K562 (cell line): Measurements from ENCODE around the gene GPER1. TPM values are rescaled to one million over a fixed set of nuclear protein-coding genes. Genes with fewer than 3 reads are reported as not detected.
A peak's percentile ranks its signal among the peaks of the same experiment; 100 is the strongest.

ENCODE experiments used
- ATAC-seq: fragments of 200-7000 bp; cut with Tn5 transposase; 3 replicates; pipeline ENCODE4 v1.9.1; 2020; ENCODE audit warnings: moderate library complexity
- BruUV-seq: library from RNA; stranded (reverse); fragments of 400-500 nt; replicated peaks from 2 replicates; lab custom pipeline; 2021; lab: Mats Ljungman, UMichigan
- CTCF ChIA-PET: fragments of 300-600 bp; formaldehyde crosslinking; extraction: SDS; loops from one replicate; lab custom pipeline; 2021; ENCODE audit warnings: low intra/inter-chr PET ratio; lab: Yijun Ruan, JAX
- POLR2A ChIA-PET: fragments of 300-600, 350-650 bp; sonication (Branson Sonifier 250); formaldehyde crosslinking; extraction: SDS; loops from one replicate; lab custom pipeline; 2021; ENCODE audit warnings: antibody characterized with exemption, inconsistent platforms; lab: Yijun Ruan, JAX
- DNase-seq, 4 experiments: peaks; one replicate each; pipeline versions ENCODE4 v3.0.0 to v3.0.0-alpha.2; 2011 to 2018; ENCODE audit warnings: low spot score in 3 of 4, mixed read lengths in 3 of 4; ENCODE audit errors: extremely low read depth in 1 of 4
- FAIRE-seq: peaks from 2 replicates; lab custom pipeline; 2011; peaks lifted over from hg19 to GRCh38; lab: Jason Lieb, UNC
- H2AFZ ChIP-seq: 2 replicates; pipeline ENCODE4 v1.6.0; 2011; ENCODE audit warnings: low read depth, low read length, control low read depth, inconsistent platforms
- H3K27ac ChIP-seq: fragments of 200-600 bp; 3 replicates; pipeline ENCODE4 v1.8.0; 2011; ENCODE audit warnings: low read depth, mild to moderate bottlenecking, control low read depth, inconsistent platforms, low read length, moderate library complexity, mixed read lengths; ENCODE audit errors: extremely low read depth
- H3K27me3 ChIP-seq, 2 experiments: fragments of 300-600 bp in 1 of 2; 2 replicates in 1 of 2; 3 replicates in 1 of 2; pipeline versions ENCODE4 v1.6.0 to v1.8.0; 2011; ENCODE audit warnings: inconsistent platforms in 2 of 2, low read length in 2 of 2, mild to moderate bottlenecking in 1 of 2, mixed read lengths in 1 of 2, moderate library complexity in 1 of 2; ENCODE audit not compliant: control insufficient read depth in 2 of 2, insufficient read depth in 2 of 2
- H3K36me3 ChIP-seq: fragments of 300-600 bp; 3 replicates; pipeline ENCODE4 v1.8.0; 2011; ENCODE audit warnings: mild to moderate bottlenecking, low read length, inconsistent platforms; ENCODE audit not compliant: control insufficient read depth, insufficient read depth
- H3K4me1 ChIP-seq, 2 experiments: fragments of 200-600 bp in 1 of 2; replicated peaks in 1 of 2; 2 replicates in 1 of 2; 3 replicates in 1 of 2; pipeline versions ENCODE4 v1.5.1 to v1.8.0; 2011; ENCODE audit warnings: inconsistent platforms in 2 of 2, low read length in 2 of 2, mild to moderate bottlenecking in 1 of 2, mixed read lengths in 1 of 2, moderate library complexity in 1 of 2; ENCODE audit not compliant: control insufficient read depth in 2 of 2, insufficient read depth in 2 of 2
- H3K4me2 ChIP-seq: 2 replicates; pipeline ENCODE4 v1.6.1; 2011; ENCODE audit warnings: low read length, control low read depth, inconsistent platforms, mixed read lengths; ENCODE audit not compliant: insufficient read depth
- H3K4me3 ChIP-seq: fragments of 200-600 bp; sonication (generic), shearing (Covaris generic); 2 replicates; pipeline ENCODE4 v1.5.1; 2016; ENCODE audit warnings: control low read depth, inconsistent platforms
- H3K79me2 ChIP-seq: fragments of 200-600 bp; 3 replicates; pipeline ENCODE4 v1.8.0; 2011; ENCODE audit warnings: low read length, inconsistent platforms; ENCODE audit not compliant: control insufficient read depth, insufficient read depth
- H3K9ac ChIP-seq, 2 experiments: 2 replicates each; pipeline versions ENCODE4 v1.6.0 to v1.6.1; 2011; ENCODE audit warnings: low read depth in 2 of 2, low read length in 2 of 2, control low read depth in 1 of 2, inconsistent platforms in 1 of 2, mild to moderate bottlenecking in 1 of 2, mixed read lengths in 1 of 2; ENCODE audit not compliant: insufficient read depth in 1 of 2
- H3K9me1 ChIP-seq: one replicate; pipeline ENCODE4 v1.6.0; 2011; ENCODE audit warnings: inconsistent platforms, mild to moderate bottlenecking, low read length, moderate library complexity; ENCODE audit not compliant: control insufficient read depth, insufficient read depth
- H3K9me3 ChIP-seq: replicated peaks from 2 replicates; pipeline ENCODE4 v1.5.1; 2011; ENCODE audit warnings: low read depth, low read length, inconsistent platforms; ENCODE audit not compliant: control insufficient read depth, insufficient read depth
- H4K20me1 ChIP-seq: replicated peaks from 2 replicates; pipeline ENCODE4 v1.6.1; 2011; ENCODE audit warnings: low read length, inconsistent platforms, mixed read lengths; ENCODE audit not compliant: control insufficient read depth, insufficient read depth
- ATF4 ChIP-seq: fragments of 450-650 bp; formaldehyde crosslinking; IDR thresholded peaks from 2 replicates; pipeline ENCODE4 v1.4.0; 2022; ENCODE audit warnings: mild to moderate bottlenecking, moderate library complexity
- CBFA2T3 ChIP-seq: fragments of 450-650 bp; IDR thresholded peaks from 2 replicates; pipeline ENCODE4 v1.6.1; 2017
- CCNT2 ChIP-seq: IDR thresholded peaks from 2 replicates; pipeline ENCODE4 v1.6.1; 2011; ENCODE audit warnings: borderline replicate concordance, low read depth, mild to moderate bottlenecking, moderate library complexity, mixed read lengths, low read length; ENCODE audit not compliant: insufficient read length; ENCODE audit errors: extremely low read depth
- FOXA1 ChIP-seq: fragments of 450-650 bp; IDR thresholded peaks from 2 replicates; pipeline ENCODE4 v1.6.1; 2016; ENCODE audit warnings: mild to moderate bottlenecking, borderline replicate concordance
- FOXJ3 ChIP-seq: sonication (generic); formaldehyde crosslinking; IDR thresholded peaks from 2 replicates; pipeline ENCODE4 v1.4.0; 2020; ENCODE audit warnings: mild to moderate bottlenecking, missing genetic modification reagents
- GABPB1 ChIP-seq: sonication (generic); formaldehyde crosslinking; IDR thresholded peaks from 2 replicates; pipeline ENCODE4 v1.8.0; 2022; ENCODE audit warnings: mild to moderate bottlenecking, missing genetic modification reagents
- GTF2E2 ChIP-seq: fragments of 200-800 bp; sonication (Bioruptor generic); IDR thresholded peaks from 2 replicates; pipeline ENCODE4 v1.6.1; 2016; ENCODE audit warnings: missing genetic modification characterization, missing compliant biosample characterization
- JUN ChIP-seq, 2 experiments: sonication (generic) in 1 of 2; formaldehyde crosslinking in 1 of 2; IDR thresholded peaks; 2 replicates each; pipeline versions ENCODE4 v1.6.1 to v1.8.0; 2012 to 2022; ENCODE audit warnings: borderline replicate concordance in 2 of 2, mild to moderate bottlenecking in 2 of 2, improper control_type of control experiment in 1 of 2, low read depth in 1 of 2, low read length in 1 of 2, missing genetic modification reagents in 1 of 2
- KDM2B ChIP-seq: fragments of 250-450 bp; sonication (Bioruptor Pico); IDR thresholded peaks from 2 replicates; pipeline ENCODE4 v1.8.0; 2021; ENCODE audit warnings: mild to moderate bottlenecking, moderate library complexity
- KDM4B ChIP-seq, 2 experiments: fragments of 450-650 bp in 1 of 2; sonication (generic) in 1 of 2; IDR thresholded peaks; 2 replicates each; pipeline ENCODE4 v1.6.1; 2016 to 2017; ENCODE audit warnings: borderline replicate concordance in 2 of 2, antibody characterized with exemption in 1 of 2, low read depth in 1 of 2, mild to moderate bottlenecking in 1 of 2
- KLF1 ChIP-seq: fragments of 450-650 bp; IDR thresholded peaks from 2 replicates; pipeline ENCODE4 v1.6.1; 2016; ENCODE audit warnings: missing genetic modification characterization, missing compliant biosample characterization
- NFRKB ChIP-seq: fragments of 450-650 bp; IDR thresholded peaks from 2 replicates; pipeline ENCODE4 v1.6.1; 2016; ENCODE audit warnings: low read depth
- NFYB ChIP-seq: IDR thresholded peaks from 2 replicates; pipeline ENCODE4 v1.6.1; 2011; ENCODE audit warnings: mild to moderate bottlenecking, moderate library complexity; ENCODE audit not compliant: insufficient read length; ENCODE audit errors: extremely low read depth
- NR1H2 ChIP-seq: sonication (generic); formaldehyde crosslinking; IDR thresholded peaks from 2 replicates; pipeline ENCODE4 v1.4.0; 2020; ENCODE audit warnings: mild to moderate bottlenecking, missing genetic modification reagents
- PTBP1 ChIP-seq: fragments of 200-400 bp; formaldehyde crosslinking; IDR thresholded peaks from 2 replicates; pipeline ENCODE4 v1.6.1; 2017; ENCODE audit warnings: low read depth, low read length
- TCF3 ChIP-seq: sonication (generic); formaldehyde crosslinking; IDR thresholded peaks from 2 replicates; pipeline ENCODE4 v1.4.0; 2020; ENCODE audit warnings: mild to moderate bottlenecking, missing genetic modification reagents
- ZFPM2 ChIP-seq: fragments of 250-450 bp; sonication (Bioruptor Pico); IDR thresholded peaks from 2 replicates; pipeline ENCODE4 v1.5.1; 2022; ENCODE audit warnings: mild to moderate bottlenecking
- ZNF41 ChIP-seq: fragments of 250-450 bp; sonication (Bioruptor Pico); conservative IDR thresholded peaks from 2 replicates; pipeline ENCODE4 v1.4.0; 2020; ENCODE audit warnings: mild to moderate bottlenecking
- WGBS: fragments of 100-300 bp; shearing (Covaris generic); methylation state at CpG from one replicate; pipeline ENCODE4 v1.1.6; 2016; ENCODE audit warnings: low coverage, mixed read lengths; ENCODE audit not compliant: insufficient coverage; ENCODE audit errors: missing lambda C conversion rate; 5-methylcytosine and 5-hydroxymethylcytosine counted together
- in situ Hi-C: fragments of 300-500 bp; cut with MboI; formaldehyde crosslinking; loops from 4 replicates; pipeline ENCODE4 v1.15.0; 2018; ENCODE audit warnings: inconsistent platforms, mixed read lengths
- intact Hi-C: fragments of 100-400 bp; cut with micrococcal nuclease; formaldehyde crosslinking; loops from 2 replicates; pipeline ENCODE4 v1.14.2; 2022
- polyA plus RNA-seq, 8 experiments: library from polyadenylated mRNA; depleted of rRNA in 4 of 8; stranded (reverse) in 5 of 8; unstranded in 3 of 8; fragments of >200 nt; fragmentation: Nextera tagmentation in 2 of 8; fragmentation: Illumina TruSeq in 1 of 8; extraction: Ambion mirVana in 2 of 8; extraction: Trizol in 1 of 8; gene quantifications; 2 replicates each; pipeline versions ENCODE4 v1.2.1 to v1.2.3, GENCODE V29; 2011 to 2014; ENCODE audit warnings: inconsistent platforms in 1 of 8, missing spikeins in 1 of 8
- total RNA-seq, 7 experiments: library from RNA; depleted of rRNA in 6 of 7; stranded (reverse); fragments of >200 nt in 6 of 7; fragmentation: Illumina TruSeq in 2 of 7; extraction: Trizol in 2 of 7; gene quantifications; 2 replicates each; pipeline versions ENCODE4 v1.2.1 to v1.2.3, GENCODE V29; 2011 to 2021; ENCODE audit warnings: low replicate concordance in 1 of 7
- TF ChIP-seq, protein P1 (sequence below): fragments of 250-450 bp; sonication (Bioruptor Pico); IDR thresholded peaks from 2 replicates; pipeline ENCODE4 v1.5.0; 2020; ENCODE audit warnings: mild to moderate bottlenecking

The GPER1 gene
- total and polyA plus RNA-seq, 9 of the 15 experiments (the other 6 are each of a cell fraction or from before 2014, with no cell fraction given) = 0.04 to 0.09 (median 0.08) TPM; not detected in 6

- Histone ChIP-seq H4K20me1 (peaks cover 5% of the 10 kb centered on the region; the same call in 1 of the 2 replicates), H3K9me3 (no peaks in the 10 kb centered on the region), H2AFZ (no peak overlapping the region), H3K4me2 (peak overlapping the region; percentile 83), H3K9me1 (no peaks in the 10 kb centered on the region), H3K27me3 (no peaks in the 10 kb centered on the region), H3K9ac (peak overlapping the region; percentile 66 to 88; a peak in 3 of 4 replicates), H3K36me3 (peaks cover 3% of the 10 kb centered on the region; the same call in 1 of the 3 replicates), H3K79me2 (peaks cover 31% of the 10 kb centered on the region; the same call in 2 of the 3 replicates), H3K27ac (no peak overlapping the region; the same call in 2 of the 3 replicates), H3K4me3 (peak overlapping the region; percentile 62), H3K4me1 (peaks cover 54 to 75% of the 10 kb centered on the region in 2 experiments)
- FAIRE-seq (peak; percentile 67), DNase-seq (peak in 1 of 4 experiments; percentile 33), ATAC-seq (no peak)
- BruUV-seq = no TSS peak
- in situ Hi-C loops (no loop called here), intact Hi-C loops (no loop called here)
- ChIA-PET POLR2A (interaction anchor here (0.6 to 1.8 kb wide), 6 partner anchors 9 to 49 kb away, joined by 3 to 9 read pairs (median 4); no protein-coding TSS in a partner anchor), CTCF (interaction anchor here (1.3 kb wide), 1 partner anchor 53 kb away, joined by 5 read pairs; no protein-coding TSS in a partner anchor)
- 50% methylated on average over 21 of the region's 21 CpGs for WGBS
- TF ChIP-seq FOXJ3 (CRISPR knock-in tag) (no peak), NFYB (no peak), ZNF41 (CRISPR knock-in tag) (no peak), JUN (IDR thresholded peaks at IDR 0.05; ENCODE audit: borderline replicate concordance, low read depth, low read length) (no peak), JUN (CRISPR knock-in tag; IDR thresholded peaks at IDR 0.05; ENCODE audit: borderline replicate concordance) (no peak), GABPB1 (0 out of 2 replicates have a peak, but pooled peaks have one; percentile 15), NR1H2 (CRISPR knock-in tag) (no peak), TCF3 (peak; percentile 20; the same call in 1 of the 2 replicates), ZFPM2 (CRISPR knock-in tag) (no peak), KDM2B (CRISPR knock-in tag) (no peak), CCNT2 (no peak), KLF1 (tag) (no peak), FOXA1 (no peak), PTBP1 (no peak), GTF2E2 (no peak), NFRKB (no peak), KDM4B (IDR thresholded peaks at IDR 0.05; ENCODE audit: borderline replicate concordance in 2 of 2, low read depth in 1 of 2) (no peak), ATF4 (CRISPR knock-in tag) (no peak), CBFA2T3 (peak; percentile 37; the same call in 1 of the 2 replicates)
- TF ChIP-seq, protein P1, sequence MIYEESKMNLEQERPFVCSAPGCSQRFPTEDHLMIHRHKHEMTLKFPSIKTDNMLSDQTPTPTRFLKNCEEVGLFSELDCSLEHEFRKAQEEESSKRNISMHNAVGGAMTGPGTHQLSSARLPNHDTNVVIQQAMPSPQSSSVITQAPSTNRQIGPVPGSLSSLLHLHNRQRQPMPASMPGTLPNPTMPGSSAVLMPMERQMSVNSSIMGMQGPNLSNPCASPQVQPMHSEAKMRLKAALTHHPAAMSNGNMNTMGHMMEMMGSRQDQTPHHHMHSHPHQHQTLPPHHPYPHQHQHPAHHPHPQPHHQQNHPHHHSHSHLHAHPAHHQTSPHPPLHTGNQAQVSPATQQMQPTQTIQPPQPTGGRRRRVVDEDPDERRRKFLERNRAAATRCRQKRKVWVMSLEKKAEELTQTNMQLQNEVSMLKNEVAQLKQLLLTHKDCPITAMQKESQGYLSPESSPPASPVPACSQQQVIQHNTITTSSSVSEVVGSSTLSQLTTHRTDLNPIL (CRISPR knock-in tag) = no peak
Observed at GRCh38 chr7:1045069-1046063, 42.5 kb upstream of the GPER1 start.
